Endothelial cell of umbilical vein (primary cell): ENCODE data around the gene DLGAP1.

Experiments
- CTCF ChIP-seq, 2 donors: IDR thresholded peaks; 1 replicate in 1 of 2; 2 replicates in 1 of 2; pipeline ENCODE4 v1.5.1; 2011; ENCODE audit warnings: low read length in 2 of 2, mild to moderate bottlenecking in 2 of 2, moderate library complexity in 2 of 2, control low read depth in 1 of 2, inconsistent platforms in 1 of 2, low read depth in 1 of 2; ENCODE audit not compliant: insufficient read depth in 1 of 2; ENCODE audit errors: extremely low read depth in 1 of 2
- EZH2 ChIP-seq: IDR thresholded peaks from 2 replicates; pipeline ENCODE4 v1.6.1; 2012; ENCODE audit warnings: borderline replicate concordance, low read depth, mild to moderate bottlenecking, moderate library complexity, low read length, inconsistent platforms; ENCODE audit not compliant: severe bottlenecking
- FOS ChIP-seq: IDR thresholded peaks from 2 replicates; pipeline ENCODE4 v1.6.1; 2011; ENCODE audit warnings: mild to moderate bottlenecking, low read length, moderate library complexity, borderline replicate concordance; ENCODE audit not compliant: insufficient read depth
- POLR2A ChIP-seq: IDR thresholded peaks from 2 replicates; pipeline ENCODE4 v1.6.1; 2012; ENCODE audit warnings: low read depth, mild to moderate bottlenecking, control low read depth, low read length
- POLR2AphosphoS5 ChIP-seq: IDR thresholded peaks from 2 replicates; pipeline ENCODE4 v1.6.1; 2012; ENCODE audit warnings: low read depth, mild to moderate bottlenecking, control low read depth, low read length, moderate library complexity; ENCODE audit not compliant: insufficient read depth

GRCh38 chr18:4246374-4246773, 208.7 kb downstream of the DLGAP1 start:
- TF ChIP-seq CTCF (IDR thresholded peaks at IDR 0.05; ENCODE audit: extremely low read depth in 1 of 2, insufficient read depth in 1 of 2, low read depth in 1 of 2, low read length in 2 of 2) (no peak), FOS (no peak), POLR2A (no peak), EZH2 (no peak), POLR2AphosphoS5 (no peak)
